Stomach smooth muscle (tissue), 2 donors: Measurements from ENCODE around the gene KSR1.
"Not testable (repeated sequence)": the region's sequence is repeated elsewhere in the genome, so short reads cannot be mapped to it uniquely, and the experiment has no call there.

ENCODE experiments used
- H3K27ac ChIP-seq: one replicate; pipeline ENCODE4 v1.7.0; 2013; ENCODE audit warnings: mild to moderate bottlenecking, low read length, inconsistent platforms
- H3K27me3 ChIP-seq, 2 donors: one replicate each; pipeline ENCODE4 v1.7.0; 2013; ENCODE audit warnings: low read length in 2 of 2; ENCODE audit not compliant: insufficient read depth in 2 of 2, control insufficient read depth in 1 of 2
- H3K36me3 ChIP-seq, 2 donors: one replicate each; pipeline ENCODE4 v1.7.0; 2013; ENCODE audit warnings: low read length in 2 of 2; ENCODE audit not compliant: control insufficient read depth in 2 of 2, insufficient read depth in 2 of 2
- H3K4me1 ChIP-seq: one replicate; pipeline ENCODE4 v1.7.0; 2013; ENCODE audit warnings: low read length; ENCODE audit not compliant: control insufficient read depth, insufficient read depth
- H3K4me3 ChIP-seq, 2 donors: one replicate each; pipeline ENCODE4 v1.7.0; 2013; ENCODE audit warnings: low read length in 2 of 2
- H3K9ac ChIP-seq, 2 donors: one replicate each; pipeline ENCODE4 v1.7.0; 2013; ENCODE audit warnings: low read length in 2 of 2, mild to moderate bottlenecking in 1 of 2
- H3K9me3 ChIP-seq, 2 donors: one replicate each; pipeline ENCODE4 v1.7.0; 2013; ENCODE audit warnings: low read length in 2 of 2; ENCODE audit not compliant: control insufficient read depth in 2 of 2
- donor health status: healthy.
- donor health status: Pancreatic carcinoma.

The KSR1 gene

DNA sequence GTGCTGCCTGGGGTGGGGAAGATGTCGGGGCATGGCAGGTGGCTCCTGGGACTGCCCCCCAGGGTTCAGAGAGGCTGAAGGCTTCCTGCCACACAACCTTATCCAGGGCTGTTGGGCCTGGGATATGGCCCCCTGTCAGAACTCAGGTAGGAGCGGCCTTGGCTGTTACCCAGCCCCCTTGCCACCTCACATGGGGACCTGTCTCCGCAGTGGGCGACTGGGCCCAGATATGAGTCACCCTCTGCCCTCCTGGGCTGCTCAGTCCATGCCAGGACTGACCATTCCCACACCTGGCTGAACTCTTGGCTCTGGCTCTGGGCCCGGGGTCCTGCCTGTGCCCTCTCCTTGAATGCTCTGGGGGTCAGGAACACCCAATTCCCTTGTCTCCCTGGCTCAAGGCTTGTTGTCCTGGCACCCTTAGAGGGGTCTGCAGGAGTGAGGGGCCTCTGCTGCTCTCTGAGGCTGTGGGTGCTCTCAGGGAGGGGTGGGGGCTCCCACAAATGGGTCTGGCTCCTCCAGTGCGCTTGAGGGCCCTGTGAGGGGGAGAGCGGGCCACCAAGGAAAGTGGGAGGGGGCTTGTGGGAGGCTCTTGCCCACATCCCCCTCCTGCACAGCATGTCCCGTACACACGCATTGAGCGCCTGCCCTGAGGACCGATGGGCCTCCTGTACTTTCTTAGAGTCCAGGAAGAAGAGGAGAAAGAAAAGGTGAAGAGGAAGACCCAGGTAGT is 210.7 kb downstream of the KSR1 start:
- no peaks in the 10 kb centered on the region for H3K27me3 ChIP-seq
- H3K9me3 ChIP-seq = no peaks in the 10 kb centered on the region
- H3K4me3 ChIP-seq = no peak overlapping the region
- H3K27ac ChIP-seq = no peak overlapping the region
- no peak overlapping the region for H3K9ac ChIP-seq
- H3K36me3 ChIP-seq = no peaks in the 10 kb centered on the region
- no peaks in the 10 kb centered on the region for H3K4me1 ChIP-seq

DNA sequence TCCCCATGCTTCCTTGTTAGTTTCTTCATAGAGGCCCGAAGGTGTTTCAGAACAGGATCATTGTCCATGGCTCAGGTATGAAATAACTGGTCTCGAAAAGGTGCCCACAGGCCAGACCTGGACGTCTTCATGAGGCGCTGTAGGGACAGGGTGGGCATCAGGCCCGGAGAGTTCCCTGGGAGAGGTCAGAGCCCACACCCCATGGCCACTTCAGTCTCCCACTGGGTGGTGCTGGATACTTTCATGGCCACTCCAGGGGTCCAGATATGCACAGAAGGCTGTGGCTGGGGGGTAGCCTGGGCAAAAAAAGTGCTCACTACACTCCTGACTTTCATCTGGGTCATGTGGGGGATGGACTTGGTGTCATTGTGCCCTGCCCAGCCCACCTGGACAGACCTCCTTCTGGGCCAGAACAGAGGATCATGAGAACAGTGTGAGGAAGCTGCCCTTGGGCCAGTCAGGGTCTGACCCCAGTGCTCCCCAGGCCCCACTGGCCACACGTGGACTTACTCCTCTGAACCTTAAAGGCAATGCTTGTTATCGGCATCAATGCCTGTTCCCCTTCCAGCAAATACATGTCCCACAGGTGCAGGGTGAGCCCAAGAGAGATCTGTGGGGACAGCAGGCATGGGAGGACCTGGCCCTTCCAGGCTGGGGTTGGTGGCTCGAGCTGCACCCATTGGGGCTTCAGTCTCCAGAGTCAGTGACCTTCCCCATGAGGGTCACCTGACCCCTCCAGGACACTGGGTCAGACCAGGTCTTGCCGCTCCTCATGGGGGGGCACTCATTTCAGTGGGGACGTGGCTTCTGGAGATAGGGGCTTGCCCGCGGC is 211.6 kb downstream of the KSR1 start:
- Histone ChIP-seq H3K4me1 (no peaks in the 10 kb centered on the region), H3K27me3 (no peaks in the 10 kb centered on the region), H3K27ac (no peak overlapping the region), H3K9ac (no peak overlapping the region), H3K9me3 (no peaks in the 10 kb centered on the region), H3K4me3 (no peak overlapping the region), H3K36me3 (no peaks in the 10 kb centered on the region)

DNA sequence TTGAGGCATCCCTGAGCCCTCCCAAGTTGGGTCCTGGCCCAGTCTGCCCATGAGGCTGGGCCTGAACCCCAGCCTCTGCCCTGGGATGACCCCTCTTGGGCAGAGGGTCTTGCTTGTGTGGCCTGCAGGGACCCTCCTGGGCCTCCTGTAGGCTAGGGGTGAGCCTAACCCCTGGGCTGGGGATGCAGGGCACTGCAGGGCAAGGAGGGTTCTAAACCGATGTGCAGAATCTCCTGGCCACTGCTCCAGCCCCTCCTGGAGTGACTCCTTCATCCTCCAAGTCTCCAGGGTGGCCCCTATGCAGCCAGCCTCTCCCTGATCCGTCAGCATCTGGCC is 212.2 kb downstream of the KSR1 start:
- Histone ChIP-seq H3K9ac (no peak overlapping the region), H3K27me3 (no peaks in the 10 kb centered on the region), H3K4me3 (no peak overlapping the region), H3K27ac (no peak overlapping the region), H3K9me3 (no peaks in the 10 kb centered on the region), H3K4me1 (no peaks in the 10 kb centered on the region), H3K36me3 (no peaks in the 10 kb centered on the region)

DNA sequence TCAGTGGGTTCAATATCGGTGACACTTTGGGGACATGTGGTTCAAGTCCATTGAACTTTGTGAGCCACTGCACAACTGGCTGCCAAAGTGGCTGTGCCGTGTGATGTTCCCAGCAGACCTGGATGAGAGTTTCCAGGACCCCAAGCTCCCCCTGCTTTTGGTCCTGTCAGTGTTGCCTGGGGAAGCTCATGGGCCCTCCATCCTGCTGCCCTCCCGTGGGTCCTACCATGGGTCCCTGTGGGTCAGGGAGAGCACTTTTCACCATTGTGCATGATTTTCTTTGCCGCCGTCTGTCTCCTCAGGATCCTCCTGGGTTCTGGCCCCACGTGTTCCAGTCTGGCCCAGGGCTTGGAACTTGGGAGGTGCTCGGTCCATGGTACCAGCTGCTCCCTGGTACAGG is 212.9 kb downstream of the KSR1 start:
- H3K36me3 ChIP-seq = no peaks in the 10 kb centered on the region
- H3K27ac ChIP-seq = no peak overlapping the region
- no peak overlapping the region for H3K4me3 ChIP-seq
- no peaks in the 10 kb centered on the region for H3K9me3 ChIP-seq
- no peaks in the 10 kb centered on the region for H3K27me3 ChIP-seq
- no peaks in the 10 kb centered on the region for H3K4me1 ChIP-seq
- no peak overlapping the region for H3K9ac ChIP-seq

DNA sequence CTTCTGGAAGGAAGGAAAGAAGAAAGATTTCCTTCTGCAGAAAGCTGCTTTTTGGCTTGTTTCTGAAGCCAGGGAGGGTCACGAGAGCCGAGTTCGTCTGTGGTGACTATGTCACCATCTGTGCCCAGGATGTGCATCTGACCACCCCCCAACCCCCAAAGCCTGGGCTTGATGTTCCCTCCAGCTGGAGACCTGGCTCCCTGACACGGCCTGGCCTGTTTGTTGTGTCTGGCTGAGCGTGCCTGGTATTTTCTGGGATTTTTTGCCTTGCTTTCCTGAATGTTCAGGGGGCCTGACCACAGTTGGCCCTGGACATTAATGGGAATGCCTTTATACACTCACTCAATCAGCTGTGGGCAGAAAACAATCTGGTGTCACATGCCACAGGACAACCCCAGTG is 213.6 kb downstream of the KSR1 start:
- H3K27ac ChIP-seq = no peak overlapping the region
- H3K9me3 ChIP-seq = no peaks in the 10 kb centered on the region
- H3K4me1 ChIP-seq = no peaks in the 10 kb centered on the region
- H3K27me3 ChIP-seq = no peaks in the 10 kb centered on the region
- H3K36me3 ChIP-seq = no peaks in the 10 kb centered on the region
- H3K9ac ChIP-seq = no peak overlapping the region
- H3K4me3 ChIP-seq = no peak overlapping the region

DNA sequence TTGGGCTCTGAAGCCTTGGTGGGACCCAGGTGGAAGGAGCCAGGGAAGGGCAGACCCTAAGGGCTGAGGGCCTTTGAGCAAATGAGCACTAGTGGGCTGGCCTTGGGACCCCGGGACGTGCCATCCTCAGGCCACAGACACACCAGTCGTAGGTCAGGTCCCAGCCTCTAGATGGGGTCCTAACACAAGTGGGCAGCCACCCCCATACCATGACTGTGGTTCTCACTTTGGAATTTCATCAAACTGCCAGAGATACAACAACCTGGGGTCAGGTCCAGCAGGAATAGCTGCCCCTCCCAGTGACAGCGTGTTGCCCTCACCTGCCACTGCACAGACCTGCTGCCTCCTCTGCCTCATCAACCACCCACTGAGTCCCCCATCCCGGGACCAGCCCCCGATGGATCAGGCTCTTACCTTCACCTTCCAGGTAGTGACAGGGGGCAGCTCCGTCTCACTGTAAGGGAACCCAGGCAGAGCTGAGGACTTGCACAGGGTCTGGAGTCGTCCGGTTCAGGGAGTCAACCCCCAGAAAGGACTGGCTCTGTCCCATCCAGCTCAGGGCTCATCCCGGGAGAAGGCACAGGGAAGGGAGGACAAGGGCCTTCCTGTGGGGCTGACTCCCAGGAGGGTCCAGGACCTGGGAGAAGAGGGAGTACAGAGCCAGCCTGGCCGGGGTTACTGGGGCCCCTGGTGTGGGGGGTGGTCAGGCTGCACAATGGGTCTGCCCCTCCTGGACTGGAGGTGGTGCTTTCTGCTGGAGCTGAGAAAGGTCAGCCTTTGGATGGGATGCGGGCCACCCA is 214.7 kb downstream of the KSR1 start:
- Histone ChIP-seq H3K27me3 (no peaks in the 10 kb centered on the region), H3K4me1 (no peaks in the 10 kb centered on the region), H3K4me3 (no peak overlapping the region), H3K36me3 (no peaks in the 10 kb centered on the region), H3K9me3 (no peaks in the 10 kb centered on the region), H3K9ac (no peak overlapping the region), H3K27ac (no peak overlapping the region)

DNA sequence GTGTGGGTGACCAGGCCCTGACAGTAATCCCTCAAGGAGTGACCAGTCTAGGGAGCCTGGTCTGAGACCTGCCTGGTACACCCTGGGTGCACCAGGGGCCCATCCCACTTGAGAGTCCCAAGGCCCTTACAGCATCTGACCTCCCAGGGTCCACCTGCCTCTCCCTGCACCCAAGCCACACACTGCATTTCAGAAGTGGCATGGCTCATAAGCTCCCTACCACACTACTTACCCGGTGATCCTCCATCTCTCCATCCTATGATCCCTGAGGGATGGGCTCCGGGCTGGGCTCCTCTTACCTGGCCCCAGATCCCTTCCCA is 215.3 kb downstream of the KSR1 start:
- Histone ChIP-seq H3K36me3 (no peaks in the 10 kb centered on the region), H3K27ac (no peak overlapping the region), H3K9me3 (no peaks in the 10 kb centered on the region), H3K9ac (no peak overlapping the region), H3K4me1 (no peaks in the 10 kb centered on the region), H3K27me3 (no peaks in the 10 kb centered on the region), H3K4me3 (no peak overlapping the region)

DNA sequence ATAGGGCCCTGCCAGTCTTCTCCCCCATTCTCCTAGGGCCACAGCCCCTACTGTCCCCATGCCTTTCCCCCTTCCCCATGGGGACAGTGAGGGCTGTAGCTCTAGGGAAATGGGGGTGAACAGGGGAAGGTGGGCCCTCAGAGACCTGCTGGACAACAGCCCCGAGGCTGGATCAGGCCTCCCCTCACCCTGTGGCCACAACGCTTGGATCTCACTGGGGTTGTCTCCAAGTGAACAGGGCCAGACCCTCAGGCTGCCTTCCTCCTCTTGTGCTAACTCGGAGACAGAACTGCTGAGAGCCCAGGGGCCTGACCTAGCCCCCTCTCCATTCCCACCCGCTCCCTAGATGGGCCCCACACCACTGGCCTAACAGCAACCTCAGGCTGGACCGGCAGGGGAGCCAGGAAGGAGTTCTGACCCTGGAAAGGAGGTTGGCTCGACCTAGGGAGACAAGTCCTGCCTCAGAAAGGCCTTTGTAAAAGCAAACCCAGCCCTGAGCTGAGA is 215.8 kb downstream of the KSR1 start:
- not testable (repeated sequence) for H3K27me3 ChIP-seq, H3K9me3 ChIP-seq, H3K9ac ChIP-seq, H3K4me1 ChIP-seq, H3K4me3 ChIP-seq, H3K27ac ChIP-seq, H3K36me3 ChIP-seq

DNA sequence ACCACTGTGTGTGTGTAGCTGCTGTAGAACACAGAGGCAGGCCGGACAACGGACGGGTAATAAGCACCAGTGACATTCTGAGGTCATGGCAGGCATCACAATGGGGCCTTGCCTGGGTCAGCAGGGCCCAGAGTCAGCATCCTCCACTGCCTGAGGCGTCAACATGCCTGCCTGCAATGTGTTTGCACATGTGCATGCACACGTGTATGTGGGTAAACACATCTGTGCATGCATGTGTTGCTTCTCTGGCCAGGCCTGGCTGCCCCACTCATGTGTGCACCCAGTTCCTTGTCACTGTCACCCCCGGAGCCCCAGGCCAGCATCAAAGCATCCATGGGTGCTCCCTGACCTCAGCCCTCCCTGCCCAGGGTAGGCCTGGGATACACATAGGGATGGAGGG is 218.1 kb downstream of the KSR1 start:
- Histone ChIP-seq H3K9ac (no peak overlapping the region), H3K36me3 (no peaks in the 10 kb centered on the region), H3K27ac (no peak overlapping the region), H3K4me3 (no peak overlapping the region), H3K4me1 (no peaks in the 10 kb centered on the region), H3K9me3 (no peaks in the 10 kb centered on the region), H3K27me3 (no peaks in the 10 kb centered on the region)
